GM12878 (cell line): ENCODE measurements around the gene TSPAN16. TPM values are rescaled to one million over a fixed set of nuclear protein-coding genes. Genes with fewer than 3 reads are reported as not detected.

Experiments used
- ATAC-seq: fragments of 200-7000 bp; cut with Tn5 transposase; 3 replicates; pipeline ENCODE4 v1.9.1; 2020; ENCODE audit warnings: mild to moderate bottlenecking, moderate library complexity
- BruUV-seq: library from RNA; stranded (reverse); fragments of 400-500 nt; replicated peaks from 2 replicates; lab custom pipeline; 2021; lab: Mats Ljungman, UMichigan
- CTCF ChIA-PET: fragments of 300-600 bp; sonication (Branson Sonifier 250); formaldehyde crosslinking; extraction: SDS; loops from one replicate; lab custom pipeline; 2021; ENCODE audit warnings: inconsistent platforms; lab: Yijun Ruan, JAX
- POLR2A ChIA-PET: fragments of 350-600 bp; formaldehyde crosslinking; extraction: SDS; loops from one replicate; lab custom pipeline; 2021; ENCODE audit warnings: inconsistent platforms; lab: Charles Lee
- RAD21 ChIA-PET: fragments of 300-600 bp; sonication (Branson Sonifier 250); formaldehyde crosslinking; loops from one replicate; lab custom pipeline; 2023; ENCODE audit warnings: antibody characterized with exemption; ENCODE audit not compliant: unreplicated experiment; lab: Charles Lee
- SMC1A ChIA-PET: fragments of 300-600 bp; sonication (Branson Sonifier 250); formaldehyde crosslinking; loops from one replicate; lab custom pipeline; 2023; ENCODE audit not compliant: unreplicated experiment, uncharacterized antibody; lab: Charles Lee
- DNase-seq: peaks from one replicate; pipeline ENCODE4 v3.0.0-alpha.2; 2011; ENCODE audit warnings: low read depth, low spot score
- FAIRE-seq: peaks from 3 replicates; lab custom pipeline; 2011; peaks lifted over from hg19 to GRCh38; lab: Jason Lieb, UNC
- H2AFZ ChIP-seq: 2 replicates; pipeline ENCODE4 v1.6.0; 2011; ENCODE audit warnings: low read depth, low read length, control low read depth; ENCODE audit not compliant: control insufficient read depth
- H3K27ac ChIP-seq: 2 replicates; pipeline ENCODE4 v1.5.1; 2011; ENCODE audit warnings: control low read depth; ENCODE audit not compliant: control insufficient read depth, insufficient read depth
- H3K27me3 ChIP-seq, 2 experiments: replicated peaks in 1 of 2; 2 replicates each; pipeline versions ENCODE4 v1.6.0 to v1.6.1; 2011; ENCODE audit warnings: low read length in 1 of 2; ENCODE audit not compliant: control insufficient read depth in 2 of 2, insufficient read depth in 2 of 2
- H3K36me3 ChIP-seq, 2 experiments: 2 replicates each; pipeline ENCODE4 v1.5.1; 2011; ENCODE audit warnings: low read length in 1 of 2; ENCODE audit not compliant: control insufficient read depth in 2 of 2, insufficient read depth in 2 of 2
- H3K4me1 ChIP-seq: 2 replicates; pipeline ENCODE4 v1.6.1; 2011; ENCODE audit warnings: mild to moderate bottlenecking, low read length, moderate library complexity, mixed read lengths; ENCODE audit not compliant: control insufficient read depth, insufficient read depth
- H3K4me2 ChIP-seq: 2 replicates; pipeline ENCODE4 v1.6.0; 2011; ENCODE audit warnings: control low read depth; ENCODE audit not compliant: control insufficient read depth, insufficient read depth
- H3K4me3 ChIP-seq: fragments of 200-600 bp; sonication (generic); 2 replicates; pipeline ENCODE4 v1.5.1; 2016
- H3K79me2 ChIP-seq: 2 replicates; pipeline ENCODE4 v1.6.0; 2011; ENCODE audit warnings: low read length; ENCODE audit not compliant: control insufficient read depth, insufficient read depth
- H3K9ac ChIP-seq: 2 replicates; pipeline ENCODE4 v1.8.0; 2011; ENCODE audit warnings: low read length, control low read depth, mixed read lengths; ENCODE audit not compliant: control insufficient read depth, insufficient read depth
- H3K9me3 ChIP-seq: replicated peaks from 3 replicates; pipeline ENCODE4 v1.5.1; 2011; ENCODE audit warnings: mild to moderate bottlenecking, low read length; ENCODE audit not compliant: control insufficient read depth, insufficient read depth
- H4K20me1 ChIP-seq: 2 replicates; pipeline ENCODE4 v1.6.0; 2011; ENCODE audit not compliant: control insufficient read depth, insufficient read depth
- ASH2L ChIP-seq: fragments of 300-600, 200-600 bp; sonication (generic); IDR thresholded peaks from 2 replicates; pipeline ENCODE4 v1.6.1; 2017; ENCODE audit warnings: low read depth, mild to moderate bottlenecking, borderline replicate concordance
- CBFB ChIP-seq: IDR thresholded peaks from 2 replicates; pipeline ENCODE4 v1.6.1; 2016; ENCODE audit warnings: antibody characterized with exemption, low read depth
- DPF2 ChIP-seq: fragments of 450-650 bp; IDR thresholded peaks from 2 replicates; pipeline ENCODE4 v1.6.1; 2017; ENCODE audit warnings: mild to moderate bottlenecking
- EED ChIP-seq: sonication (generic); IDR thresholded peaks from 2 replicates; pipeline ENCODE4 v1.6.1; 2016; ENCODE audit warnings: antibody characterized with exemption, low read depth
- NR2F1 ChIP-seq: fragments of 450-650 bp; conservative IDR thresholded peaks from 2 replicates; pipeline ENCODE4 v1.6.1; 2017; ENCODE audit warnings: mild to moderate bottlenecking
- RAD21 ChIP-seq: IDR thresholded peaks from 2 replicates; pipeline ENCODE4 v1.6.1; 2011; ENCODE audit warnings: mild to moderate bottlenecking, low read depth, low read length, moderate library complexity; ENCODE audit not compliant: insufficient read depth
- SIX5 ChIP-seq: IDR thresholded peaks from 2 replicates; pipeline ENCODE4 v1.6.1; 2011; ENCODE audit warnings: mild to moderate bottlenecking, low read depth, low read length, moderate library complexity; ENCODE audit not compliant: severe bottlenecking
- SUZ12 ChIP-seq: fragments of 200-600 bp; sonication (generic); IDR thresholded peaks from one replicate; pipeline ENCODE4 v1.6.1; 2018; ENCODE audit warnings: antibody characterized with exemption, mild to moderate bottlenecking; ENCODE audit not compliant: unreplicated experiment
- TCF7 ChIP-seq: IDR thresholded peaks from 2 replicates; pipeline ENCODE4 v1.6.1; 2014; ENCODE audit warnings: antibody characterized with exemption, borderline replicate concordance
- WGBS: methylation state at CpG from one replicate; pipeline ENCODE4 v1.1.6; 2016; ENCODE audit warnings: low lambda C conversion rate; ENCODE audit not compliant: insufficient replicate concordance, insufficient coverage; ENCODE audit errors: missing lambda C conversion rate; 5-methylcytosine and 5-hydroxymethylcytosine counted together
- in situ Hi-C: fragments of 300-500 bp; cut with MboI; formaldehyde crosslinking; loops from 9 replicates; pipeline ENCODE4 v1.14.3; 2018; ENCODE audit warnings: mixed read lengths
- intact Hi-C: fragments of 100-400 bp; cut with micrococcal nuclease; formaldehyde crosslinking; loops from one replicate; pipeline ENCODE4 v1.14.2; 2022; ENCODE audit not compliant: unreplicated experiment
- polyA plus RNA-seq, 11 experiments: library from polyadenylated mRNA; depleted of rRNA in 4 of 11; unstranded in 6 of 11; stranded (reverse) in 5 of 11; fragments of >200 nt; fragmentation: Nextera tagmentation in 4 of 11; fragmentation: Illumina TruSeq in 1 of 11; extraction: Ambion mirVana in 4 of 11; extraction: Trizol in 1 of 11; gene quantifications; 1 replicate in 1 of 11; 2 replicates in 10 of 11; pipeline versions ENCODE4 v1.2.1 to v1.2.3, GENCODE V29; 2011 to 2016; ENCODE audit warnings: inconsistent platforms in 2 of 11, missing spikeins in 2 of 11, low read depth in 1 of 11
- total RNA-seq, 4 experiments: library from RNA; depleted of rRNA in 3 of 4; stranded (reverse); fragments of >200 nt in 3 of 4; fragmentation: Illumina TruSeq in 1 of 4; extraction: Trizol in 1 of 4; gene quantifications; 2 replicates each; pipeline versions ENCODE4 v1.2.1 to v1.2.3, GENCODE V29; 2013 to 2021
- TF ChIP-seq, protein P1 (sequence below): IDR thresholded peaks from 2 replicates; pipeline ENCODE4 v1.6.1; 2011; ENCODE audit warnings: low read depth, mild to moderate bottlenecking, low read length, moderate library complexity, borderline replicate concordance; ENCODE audit errors: extremely low read depth
- TF ChIP-seq, protein P2 (sequence below): fragments of 450-650 bp; conservative IDR thresholded peaks from 2 replicates; pipeline ENCODE4 v1.6.1; 2017; ENCODE audit warnings: mild to moderate bottlenecking, moderate library complexity
- TF ChIP-seq, protein P3 (sequence below): fragments of 450-650 bp; IDR thresholded peaks from 2 replicates; pipeline ENCODE4 v1.6.1; 2014; ENCODE audit warnings: mild to moderate bottlenecking
- TF ChIP-seq, protein P4 (sequence below): fragments of 450-650 bp; formaldehyde crosslinking; IDR thresholded peaks from 2 replicates; pipeline ENCODE4 v1.4.0; 2022; ENCODE audit warnings: mild to moderate bottlenecking, moderate library complexity
- TF ChIP-seq, protein P5 (sequence below), 3 experiments: IDR thresholded peaks in 2 of 3; conservative IDR thresholded peaks in 1 of 3; 2 replicates each; pipeline ENCODE4 v1.5.1; 2011; ENCODE audit warnings: low read depth in 3 of 3, low read length in 3 of 3, mild to moderate bottlenecking in 3 of 3, control low read depth in 2 of 3, moderate library complexity in 2 of 3, inconsistent platforms in 1 of 3, mixed read lengths in 1 of 3; ENCODE audit not compliant: control insufficient read depth in 2 of 3, insufficient read depth in 1 of 3; ENCODE audit errors: extremely low read depth in 1 of 3

The TSPAN16 gene
- total and polyA plus RNA-seq, 10 of the 15 experiments (the other 5 are each of a cell fraction or from before 2014, with no cell fraction given), result not detected

DNA sequence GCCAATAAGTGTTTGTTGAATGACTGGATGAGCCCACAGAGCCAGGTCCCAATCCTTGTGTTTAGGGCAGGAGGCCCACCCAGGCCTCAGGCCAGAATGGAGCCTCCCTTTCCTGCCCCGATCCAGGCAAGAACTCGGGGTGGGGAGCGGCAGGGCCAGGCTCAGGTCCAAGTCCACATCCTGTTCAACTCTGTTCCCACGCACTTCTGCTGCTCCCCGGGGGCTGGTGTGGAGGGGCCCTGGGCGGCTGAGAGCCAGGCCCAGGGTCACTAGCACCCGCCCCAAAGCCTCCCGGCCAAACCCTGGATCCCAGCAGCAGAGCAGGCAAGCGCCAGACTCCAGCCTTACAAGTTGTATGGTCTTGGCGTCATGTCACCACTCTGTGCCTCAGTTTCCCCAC, 48.6 kb upstream of the TSPAN16 start:
- Histone ChIP-seq H3K4me1 (no peaks in the 10 kb centered on the region), H3K9ac (no peak overlapping the region), H3K4me3 (no peak overlapping the region), H3K36me3 (peaks cover 0 to 2% of the 10 kb centered on the region in 2 experiments; a peak in 3 of 4 replicates), H3K27ac (no peak overlapping the region), H3K79me2 (no peaks in the 10 kb centered on the region), H3K27me3 (no peaks in the 10 kb centered on the region), H4K20me1 (no peaks in the 10 kb centered on the region), H3K9me3 (no peaks in the 10 kb centered on the region), H3K4me2 (no peak overlapping the region), H2AFZ (no peak overlapping the region)
- RAD21 ChIA-PET, result no interaction called here
- TF ChIP-seq, protein P1, sequence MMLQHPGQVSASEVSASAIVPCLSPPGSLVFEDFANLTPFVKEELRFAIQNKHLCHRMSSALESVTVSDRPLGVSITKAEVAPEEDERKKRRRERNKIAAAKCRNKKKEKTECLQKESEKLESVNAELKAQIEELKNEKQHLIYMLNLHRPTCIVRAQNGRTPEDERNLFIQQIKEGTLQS, result no peak
- TF ChIP-seq, protein P2, sequence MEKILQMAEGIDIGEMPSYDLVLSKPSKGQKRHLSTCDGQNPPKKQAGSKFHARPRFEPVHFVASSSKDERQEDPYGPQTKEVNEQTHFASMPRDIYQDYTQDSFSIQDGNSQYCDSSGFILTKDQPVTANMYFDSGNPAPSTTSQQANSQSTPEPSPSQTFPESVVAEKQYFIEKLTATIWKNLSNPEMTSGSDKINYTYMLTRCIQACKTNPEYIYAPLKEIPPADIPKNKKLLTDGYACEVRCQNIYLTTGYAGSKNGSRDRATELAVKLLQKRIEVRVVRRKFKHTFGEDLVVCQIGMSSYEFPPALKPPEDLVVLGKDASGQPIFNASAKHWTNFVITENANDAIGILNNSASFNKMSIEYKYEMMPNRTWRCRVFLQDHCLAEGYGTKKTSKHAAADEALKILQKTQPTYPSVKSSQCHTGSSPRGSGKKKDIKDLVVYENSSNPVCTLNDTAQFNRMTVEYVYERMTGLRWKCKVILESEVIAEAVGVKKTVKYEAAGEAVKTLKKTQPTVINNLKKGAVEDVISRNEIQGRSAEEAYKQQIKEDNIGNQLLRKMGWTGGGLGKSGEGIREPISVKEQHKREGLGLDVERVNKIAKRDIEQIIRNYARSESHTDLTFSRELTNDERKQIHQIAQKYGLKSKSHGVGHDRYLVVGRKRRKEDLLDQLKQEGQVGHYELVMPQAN, result no peak
- TF ChIP-seq SIX5, result no peak
- no peak for TF ChIP-seq RAD21
- TF ChIP-seq, protein P3, sequence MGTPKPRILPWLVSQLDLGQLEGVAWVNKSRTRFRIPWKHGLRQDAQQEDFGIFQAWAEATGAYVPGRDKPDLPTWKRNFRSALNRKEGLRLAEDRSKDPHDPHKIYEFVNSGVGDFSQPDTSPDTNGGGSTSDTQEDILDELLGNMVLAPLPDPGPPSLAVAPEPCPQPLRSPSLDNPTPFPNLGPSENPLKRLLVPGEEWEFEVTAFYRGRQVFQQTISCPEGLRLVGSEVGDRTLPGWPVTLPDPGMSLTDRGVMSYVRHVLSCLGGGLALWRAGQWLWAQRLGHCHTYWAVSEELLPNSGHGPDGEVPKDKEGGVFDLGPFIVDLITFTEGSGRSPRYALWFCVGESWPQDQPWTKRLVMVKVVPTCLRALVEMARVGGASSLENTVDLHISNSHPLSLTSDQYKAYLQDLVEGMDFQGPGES, result no peak
- TF ChIP-seq, protein P4, sequence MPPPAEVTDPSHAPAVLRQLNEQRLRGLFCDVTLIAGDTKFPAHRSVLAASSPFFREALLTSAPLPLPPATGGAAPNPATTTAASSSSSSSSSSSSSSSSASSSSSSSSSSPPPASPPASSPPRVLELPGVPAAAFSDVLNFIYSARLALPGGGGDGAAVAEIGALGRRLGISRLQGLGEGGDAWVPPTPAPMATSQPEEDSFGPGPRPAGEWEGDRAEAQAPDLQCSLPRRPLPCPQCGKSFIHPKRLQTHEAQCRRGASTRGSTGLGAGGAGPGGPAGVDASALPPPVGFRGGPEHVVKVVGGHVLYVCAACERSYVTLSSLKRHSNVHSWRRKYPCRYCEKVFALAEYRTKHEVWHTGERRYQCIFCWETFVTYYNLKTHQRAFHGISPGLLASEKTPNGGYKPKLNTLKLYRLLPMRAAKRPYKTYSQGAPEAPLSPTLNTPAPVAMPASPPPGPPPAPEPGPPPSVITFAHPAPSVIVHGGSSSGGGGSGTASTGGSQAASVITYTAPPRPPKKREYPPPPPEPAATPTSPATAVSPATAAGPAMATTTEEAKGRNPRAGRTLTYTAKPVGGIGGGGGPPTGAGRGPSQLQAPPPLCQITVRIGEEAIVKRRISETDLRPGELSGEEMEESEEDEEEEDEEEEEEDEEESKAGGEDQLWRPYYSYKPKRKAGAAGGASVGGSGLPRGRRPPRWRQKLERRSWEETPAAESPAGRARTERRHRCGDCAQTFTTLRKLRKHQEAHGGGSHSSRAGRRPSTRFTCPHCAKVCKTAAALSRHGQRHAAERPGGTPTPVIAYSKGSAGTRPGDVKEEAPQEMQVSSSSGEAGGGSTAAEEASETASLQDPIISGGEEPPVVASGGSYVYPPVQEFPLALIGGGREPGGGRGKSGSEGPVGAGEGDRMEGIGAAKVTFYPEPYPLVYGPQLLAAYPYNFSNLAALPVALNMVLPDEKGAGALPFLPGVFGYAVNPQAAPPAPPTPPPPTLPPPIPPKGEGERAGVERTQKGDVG (CRISPR knock-in tag), result no peak
- no peak for TF ChIP-seq CBFB
- no peak for TF ChIP-seq ASH2L
- no peak for TF ChIP-seq SUZ12
- TF ChIP-seq, protein P5, sequence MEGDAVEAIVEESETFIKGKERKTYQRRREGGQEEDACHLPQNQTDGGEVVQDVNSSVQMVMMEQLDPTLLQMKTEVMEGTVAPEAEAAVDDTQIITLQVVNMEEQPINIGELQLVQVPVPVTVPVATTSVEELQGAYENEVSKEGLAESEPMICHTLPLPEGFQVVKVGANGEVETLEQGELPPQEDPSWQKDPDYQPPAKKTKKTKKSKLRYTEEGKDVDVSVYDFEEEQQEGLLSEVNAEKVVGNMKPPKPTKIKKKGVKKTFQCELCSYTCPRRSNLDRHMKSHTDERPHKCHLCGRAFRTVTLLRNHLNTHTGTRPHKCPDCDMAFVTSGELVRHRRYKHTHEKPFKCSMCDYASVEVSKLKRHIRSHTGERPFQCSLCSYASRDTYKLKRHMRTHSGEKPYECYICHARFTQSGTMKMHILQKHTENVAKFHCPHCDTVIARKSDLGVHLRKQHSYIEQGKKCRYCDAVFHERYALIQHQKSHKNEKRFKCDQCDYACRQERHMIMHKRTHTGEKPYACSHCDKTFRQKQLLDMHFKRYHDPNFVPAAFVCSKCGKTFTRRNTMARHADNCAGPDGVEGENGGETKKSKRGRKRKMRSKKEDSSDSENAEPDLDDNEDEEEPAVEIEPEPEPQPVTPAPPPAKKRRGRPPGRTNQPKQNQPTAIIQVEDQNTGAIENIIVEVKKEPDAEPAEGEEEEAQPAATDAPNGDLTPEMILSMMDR (IDR thresholded peaks at IDR 0.05 in 2 of 3, conservative IDR thresholded peaks at IDR 0.05 in 1 of 3; ENCODE audit: control insufficient read depth in 2 of 3, extremely low read depth in 1 of 3, insufficient read depth in 1 of 3, low read depth in 3 of 3, low read length in 3 of 3), result no peak
- no peak for TF ChIP-seq EED
- TF ChIP-seq NR2F1, result no peak
- TF ChIP-seq DPF2, result no peak
- TF ChIP-seq TCF7, result no peak
- no peak for ATAC-seq
- POLR2A ChIA-PET, result interaction anchor here (0.6 to 0.7 kb wide), 2 partner anchors 208 to 497 kb away, joined by 3 to 4 read pairs; no protein-coding TSS in a partner anchor
- FAIRE-seq, result no peak
- no peak for DNase-seq
- CTCF ChIA-PET, result no interaction called here
- WGBS, result 97% methylated on average over 7 of the region's 10 CpGs
- intact Hi-C loops, result no loop called here
- SMC1A ChIA-PET, result no interaction called here
- in situ Hi-C loops, result no loop called here
- BruUV-seq, result no TSS peak
